CD14-positive monocyte (primary cell): ENCODE results near the gene MED14. TPM values are rescaled to one million over a fixed set of nuclear protein-coding genes. Genes with fewer than 3 reads are reported as not detected.

ENCODE experiments used
- DNase-seq, 3 donors: peaks; one replicate each; pipeline ENCODE4 v3.0.0-alpha.2; 2011 to 2022
- H2AFZ ChIP-seq: 2 replicates; pipeline ENCODE4 v1.6.0; 2012; ENCODE audit warnings: mild to moderate bottlenecking, low read depth, low read length, inconsistent platforms; ENCODE audit not compliant: insufficient read depth, poor library complexity, severe bottlenecking
- H3K27ac ChIP-seq, 2 donors: 1 replicate in 1 of 2; 2 replicates in 1 of 2; pipeline ENCODE4 v1.5.1; 2012 to 2013; ENCODE audit warnings: low read length in 2 of 2, control low read depth in 1 of 2, inconsistent platforms in 1 of 2, low read depth in 1 of 2, mild to moderate bottlenecking in 1 of 2
- H3K27me3 ChIP-seq, 2 donors: one replicate each; pipeline versions ENCODE4 v1.6.0 to v1.6.1; 2011 to 2013; ENCODE audit warnings: low read length in 2 of 2; ENCODE audit not compliant: control insufficient read depth in 2 of 2, insufficient read depth in 2 of 2
- H3K36me3 ChIP-seq, 2 donors: replicated peaks in 1 of 2; 1 replicate in 1 of 2; 2 replicates in 1 of 2; pipeline versions ENCODE4 v1.5.1 to v1.6.1; 2012 to 2013; ENCODE audit warnings: low read length in 2 of 2, control low read depth in 1 of 2, inconsistent platforms in 1 of 2, mild to moderate bottlenecking in 1 of 2; ENCODE audit not compliant: insufficient read depth in 2 of 2, control insufficient read depth in 1 of 2
- H3K4me1 ChIP-seq, 2 donors: 1 replicate in 1 of 2; 2 replicates in 1 of 2; pipeline versions ENCODE4 v1.5.1 to v1.6.1; 2012 to 2013; ENCODE audit warnings: low read length in 2 of 2, control low read depth in 1 of 2, inconsistent platforms in 1 of 2, mild to moderate bottlenecking in 1 of 2, moderate library complexity in 1 of 2; ENCODE audit not compliant: insufficient read depth in 2 of 2, control insufficient read depth in 1 of 2
- H3K4me2 ChIP-seq: replicated peaks from 2 replicates; pipeline ENCODE3; 2012; ENCODE audit warnings: low read length, moderate library complexity, mild to moderate bottlenecking; ENCODE audit not compliant: poor library complexity, severe bottlenecking; ENCODE audit errors: extremely low read depth
- H3K4me3 ChIP-seq, 3 experiments: fragments of 200-600 bp in 1 of 3; sonication (generic) in 1 of 3; replicated peaks in 1 of 3; 1 replicate in 2 of 3; 2 replicates in 1 of 3; pipeline ENCODE4 v1.5.1; 2011 to 2013; ENCODE audit warnings: low read length in 3 of 3, mild to moderate bottlenecking in 3 of 3, control low read depth in 2 of 3, low read depth in 2 of 3, inconsistent platforms in 1 of 3, moderate library complexity in 1 of 3
- H3K79me2 ChIP-seq: 2 replicates; pipeline ENCODE4 v1.6.0; 2012; ENCODE audit warnings: mild to moderate bottlenecking, control low read depth, inconsistent platforms, low read length, moderate library complexity; ENCODE audit not compliant: insufficient read depth
- H3K9ac ChIP-seq: 2 replicates; pipeline ENCODE4 v1.6.0; 2017; ENCODE audit warnings: low read length, mild to moderate bottlenecking; ENCODE audit not compliant: insufficient read depth, poor library complexity, severe bottlenecking
- H3K9me3 ChIP-seq, 2 donors: replicated peaks in 1 of 2; 1 replicate in 1 of 2; 2 replicates in 1 of 2; pipeline versions ENCODE4 v1.5.1 to v1.6.1; 2012 to 2013; ENCODE audit warnings: low read length in 2 of 2, control low read depth in 1 of 2; ENCODE audit not compliant: control insufficient read depth in 1 of 2, insufficient read depth in 1 of 2
- H4K20me1 ChIP-seq: 2 replicates; pipeline ENCODE4 v1.6.0; 2012; ENCODE audit warnings: mild to moderate bottlenecking, low read length, control low read depth, moderate library complexity; ENCODE audit not compliant: insufficient read depth
- H3K27ac Mint-ChIP-seq, 7 donors: one replicate each; pipeline ENCODE4 v1.8.0; 2020; ENCODE audit warnings: mild to moderate bottlenecking in 7 of 7, mixed read lengths in 7 of 7, moderate library complexity in 6 of 7, inconsistent platforms in 2 of 7
- H3K27me3 Mint-ChIP-seq, 3 donors: one replicate each; pipeline ENCODE4 v1.8.0; 2021 to 2022; ENCODE audit warnings: low read depth in 3 of 3, mild to moderate bottlenecking in 3 of 3, mixed read lengths in 3 of 3, moderate library complexity in 3 of 3, inconsistent platforms in 1 of 3
- H3K36me3 Mint-ChIP-seq, 2 donors: one replicate each; pipeline ENCODE4 v1.8.0; 2020; ENCODE audit warnings: mixed read lengths in 2 of 2, inconsistent platforms in 1 of 2, mild to moderate bottlenecking in 1 of 2
- H3K4me1 Mint-ChIP-seq: one replicate; pipeline ENCODE4 v1.8.0; 2020; ENCODE audit warnings: mild to moderate bottlenecking, mixed read lengths
- H3K4me3 Mint-ChIP-seq, 2 donors: one replicate each; pipeline ENCODE4 v1.8.0; 2020; ENCODE audit warnings: mild to moderate bottlenecking in 2 of 2, mixed read lengths in 2 of 2, moderate library complexity in 1 of 2
- H3K9me3 Mint-ChIP-seq, 7 donors: one replicate each; pipeline ENCODE4 v1.8.0; 2020 to 2022; ENCODE audit warnings: mixed read lengths in 7 of 7, mild to moderate bottlenecking in 6 of 7, moderate library complexity in 6 of 7, inconsistent platforms in 2 of 7
- WGBS: methylation state at CpG from one replicate; pipeline ENCODE4 v1.1.5; 2013; ENCODE audit warnings: missing lambda C conversion rate; ENCODE audit not compliant: insufficient coverage; 5-methylcytosine and 5-hydroxymethylcytosine counted together
- intact Hi-C, 2 donors: fragments of 100-400 bp; cut with micrococcal nuclease; formaldehyde crosslinking; loops; one replicate each; pipeline versions ENCODE4 v1.15.0 to v1.15.1; 2023
- polyA plus RNA-seq, 3 donors: library from polyadenylated mRNA; depleted of rRNA in 1 of 3; unstranded in 2 of 3; stranded (reverse) in 1 of 3; fragments of 300-500 nt in 2 of 3; fragments of >200 nt in 1 of 3; fragmentation: Illumina TruSeq in 2 of 3; gene quantifications; 1 replicate in 2 of 3; 2 replicates in 1 of 3; pipeline ENCODE4 v1.2.3, GENCODE V29; 2012 to 2021
- TF ChIP-seq, protein P1 (sequence below): fragments of 200-600 bp; IDR thresholded peaks from one replicate; pipeline ENCODE4 v1.8.0; 2022; ENCODE audit warnings: antibody characterized with exemption, mild to moderate bottlenecking

The MED14 gene
- polyA plus RNA-seq, 3 donors = 3.6 to 20.4 (median 6.8) TPM

GRCh38 chrX:40660381-40660780 is 75.0 kb downstream of the MED14 start:
- Mint-ChIP-seq H3K9me3 (no peaks in the 10 kb centered on the region), H3K4me3 (no peak overlapping the region), H3K27me3 (peaks cover 0 to 37% (median 0%) of the 10 kb centered on the region in 3 donors), H3K36me3 (peaks cover 55 to 80% of the 10 kb centered on the region in 2 donors), H3K4me1 (no peaks in the 10 kb centered on the region), H3K27ac (no peak overlapping the region)
- H3K27me3 ChIP-seq = peaks cover 0 to 21% of the 10 kb centered on the region in 2 donors
- no peak overlapping the region for H2AFZ ChIP-seq
- H3K27ac ChIP-seq = no peak overlapping the region
- H4K20me1 ChIP-seq = no peaks in the 10 kb centered on the region
- H3K36me3 ChIP-seq = peaks cover 57 to 87% of the 10 kb centered on the region in 2 donors
- H3K9ac ChIP-seq = no peak overlapping the region
- H3K4me2 ChIP-seq = no peak overlapping the region
- no peaks in the 10 kb centered on the region for H3K79me2 ChIP-seq
- no peak for DNase-seq
- H3K4me3 ChIP-seq = no peak overlapping the region
- intact Hi-C loops = no loop called here
- no peaks in the 10 kb centered on the region for H3K4me1 ChIP-seq
- no peaks in the 10 kb centered on the region for H3K9me3 ChIP-seq
- TF ChIP-seq, protein P1, sequence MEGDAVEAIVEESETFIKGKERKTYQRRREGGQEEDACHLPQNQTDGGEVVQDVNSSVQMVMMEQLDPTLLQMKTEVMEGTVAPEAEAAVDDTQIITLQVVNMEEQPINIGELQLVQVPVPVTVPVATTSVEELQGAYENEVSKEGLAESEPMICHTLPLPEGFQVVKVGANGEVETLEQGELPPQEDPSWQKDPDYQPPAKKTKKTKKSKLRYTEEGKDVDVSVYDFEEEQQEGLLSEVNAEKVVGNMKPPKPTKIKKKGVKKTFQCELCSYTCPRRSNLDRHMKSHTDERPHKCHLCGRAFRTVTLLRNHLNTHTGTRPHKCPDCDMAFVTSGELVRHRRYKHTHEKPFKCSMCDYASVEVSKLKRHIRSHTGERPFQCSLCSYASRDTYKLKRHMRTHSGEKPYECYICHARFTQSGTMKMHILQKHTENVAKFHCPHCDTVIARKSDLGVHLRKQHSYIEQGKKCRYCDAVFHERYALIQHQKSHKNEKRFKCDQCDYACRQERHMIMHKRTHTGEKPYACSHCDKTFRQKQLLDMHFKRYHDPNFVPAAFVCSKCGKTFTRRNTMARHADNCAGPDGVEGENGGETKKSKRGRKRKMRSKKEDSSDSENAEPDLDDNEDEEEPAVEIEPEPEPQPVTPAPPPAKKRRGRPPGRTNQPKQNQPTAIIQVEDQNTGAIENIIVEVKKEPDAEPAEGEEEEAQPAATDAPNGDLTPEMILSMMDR = no peak
- no CpG with 5 or more reads among the region's 5 CpGs for WGBS

- H3K27ac ChIP-seq = no peak overlapping the region
- no peaks in the 10 kb centered on the region for H3K4me1 ChIP-seq
- intact Hi-C loops = loop anchor here (10.0 kb wide), 2 partner anchors 81 to 141 kb away; partner anchors contain the start of gene MED14 (in 1 of the 2)
- DNase-seq = no peak
- H3K9ac ChIP-seq = no peak overlapping the region
- peaks cover 0 to 32% of the 10 kb centered on the region in 2 donors for H3K27me3 ChIP-seq
- no peaks in the 10 kb centered on the region for H3K9me3 ChIP-seq
- peaks cover 0 to 30% (median 0%) of the 10 kb centered on the region in 3 donors for H3K27me3 Mint-ChIP-seq
- no peaks in the 10 kb centered on the region for H3K79me2 ChIP-seq
- no peak overlapping the region for H3K4me3 ChIP-seq
- no peaks in the 10 kb centered on the region for H4K20me1 ChIP-seq
- H3K27ac Mint-ChIP-seq = no peak overlapping the region
- 100% methylated on average over 1 of the region's 2 CpGs for WGBS
- H2AFZ ChIP-seq = no peak overlapping the region
- no peaks in the 10 kb centered on the region for H3K9me3 Mint-ChIP-seq
- H3K36me3 Mint-ChIP-seq = peaks cover 37 to 54% of the 10 kb centered on the region in 2 donors
- TF ChIP-seq, protein P1 = no peak
- H3K4me3 Mint-ChIP-seq = no peak overlapping the region
- H3K36me3 ChIP-seq = peaks cover 29 to 65% of the 10 kb centered on the region in 2 donors
- no peak overlapping the region for H3K4me2 ChIP-seq
- no peaks in the 10 kb centered on the region for H3K4me1 Mint-ChIP-seq
Measured at GRCh38 chrX:40653535-40653934, 81.8 kb downstream of the MED14 start.
